Fibroblast of lung (primary cell): ENCODE measurements around the gene KRT36.

Source experiments
- CTCF ChIP-seq, 2 donors: IDR thresholded peaks in 1 of 2; conservative IDR thresholded peaks in 1 of 2; 1 replicate in 1 of 2; 2 replicates in 1 of 2; pipeline ENCODE4 v1.5.1; 2011 to 2012; ENCODE audit warnings: low read length in 2 of 2, control low read depth in 1 of 2, inconsistent platforms in 1 of 2, low read depth in 1 of 2, mild to moderate bottlenecking in 1 of 2
- EZH2 ChIP-seq: IDR thresholded peaks from 2 replicates; pipeline ENCODE4 v1.5.1; 2012; ENCODE audit warnings: low read length, control low read depth, mild to moderate bottlenecking; ENCODE audit errors: missing control alignments

GRCh38 chr17:41520821-41521521 is 31.3 kb upstream of the KRT36 start:
- TF ChIP-seq CTCF (conservative IDR thresholded peaks at IDR 0.05 in 1 of 2, IDR thresholded peaks at IDR 0.05 in 1 of 2; ENCODE audit: low read depth in 1 of 2, low read length in 2 of 2) (no peak), EZH2 (no peak)
